SK-N-SH (cell line): ENCODE measurements around the gene ARGLU1. TPM values are rescaled to one million over a fixed set of nuclear protein-coding genes. Genes with fewer than 3 reads are reported as not detected.

Source experiments
- CTCF ChIA-PET: fragments of 300-600, 350-600 bp; formaldehyde crosslinking; extraction: SDS; loops from one replicate; lab custom pipeline; 2021; lab: Yijun Ruan, JAX
- POLR2A ChIA-PET: fragments of 350-600 bp; sonication (Branson Sonifier 250); formaldehyde crosslinking; extraction: SDS; loops from one replicate; lab custom pipeline; 2020; ENCODE audit warnings: antibody characterized with exemption, inconsistent platforms; lab: Yijun Ruan, JAX
- DNase-seq: peaks from one replicate; pipeline ENCODE4 v3.0.0; 2012
- H2AFZ ChIP-seq: fragments of 200-600 bp; sonication (generic); 2 replicates; pipeline ENCODE4 v1.8.1; 2016; ENCODE audit warnings: antibody characterized with exemption, mild to moderate bottlenecking, low read depth
- H3F3A ChIP-seq: fragments of 200-600 bp; sonication (generic); replicated peaks from 2 replicates; pipeline ENCODE3; 2016; ENCODE audit warnings: antibody characterized with exemption, mild to moderate bottlenecking; ENCODE audit not compliant: insufficient read depth
- H3K27ac ChIP-seq, 2 experiments: fragments of 200-500 bp in 1 of 2; fragments of 200-600 bp in 1 of 2; sonication (Bioruptor generic) in 1 of 2; sonication (generic), shearing (Covaris generic) in 1 of 2; 2 replicates each; pipeline versions ENCODE4 v1.5.1 to v1.6.1; 2014 to 2016; ENCODE audit warnings: low read depth in 2 of 2, inconsistent platforms in 1 of 2, low read length in 1 of 2, mild to moderate bottlenecking in 1 of 2, mixed read lengths in 1 of 2
- H3K27me3 ChIP-seq: fragments of 200-600 bp; sonication (generic), shearing (Covaris generic); 2 replicates; pipeline ENCODE4 v1.6.1; 2016; ENCODE audit warnings: mixed run types; ENCODE audit not compliant: insufficient read depth
- H3K36me3 ChIP-seq, 2 experiments: fragments of 200-500 bp in 1 of 2; fragments of 200-600 bp in 1 of 2; sonication (Bioruptor generic) in 1 of 2; sonication (generic) in 1 of 2; replicated peaks in 1 of 2; 2 replicates each; pipeline versions ENCODE3 to v1.5.1; 2014 to 2016; ENCODE audit warnings: low read length in 1 of 2, mild to moderate bottlenecking in 1 of 2; ENCODE audit not compliant: insufficient read depth in 2 of 2, control insufficient read depth in 1 of 2
- H3K4me1 ChIP-seq, 2 experiments: fragments of 200-500 bp in 1 of 2; fragments of 200-600 bp in 1 of 2; sonication (Bioruptor generic) in 1 of 2; sonication (generic), shearing (Covaris generic) in 1 of 2; 2 replicates each; pipeline versions ENCODE4 v1.5.1 to v1.6.1; 2014 to 2016; ENCODE audit warnings: low read depth in 1 of 2, low read length in 1 of 2, mixed run types in 1 of 2; ENCODE audit not compliant: insufficient read depth in 2 of 2, control insufficient read depth in 1 of 2
- H3K4me2 ChIP-seq: fragments of 200-600 bp; sonication (generic), shearing (Covaris generic); 2 replicates; pipeline ENCODE4 v1.6.1; 2017; ENCODE audit warnings: mixed run types
- H3K4me3 ChIP-seq, 2 experiments: fragments of 200-500 bp in 1 of 2; fragments of 200-600 bp in 1 of 2; sonication (Bioruptor generic) in 1 of 2; sonication (generic), shearing (Covaris generic) in 1 of 2; 2 replicates each; pipeline versions ENCODE4 v1.5.1 to v1.8.1; 2014 to 2016; ENCODE audit warnings: low read depth in 2 of 2, inconsistent platforms in 1 of 2, low read length in 1 of 2, mild to moderate bottlenecking in 1 of 2, mixed read lengths in 1 of 2, moderate library complexity in 1 of 2
- H3K79me2 ChIP-seq: fragments of 200-600 bp; sonication (generic); 2 replicates; pipeline ENCODE4 v1.8.1; 2017; ENCODE audit warnings: mild to moderate bottlenecking; ENCODE audit not compliant: insufficient read depth
- H3K9ac ChIP-seq: fragments of 200-600 bp; sonication (generic); 2 replicates; pipeline ENCODE4 v1.6.1; 2017; ENCODE audit warnings: mixed run types
- H3K9me2 ChIP-seq: fragments of 200-600 bp; sonication (generic); 2 replicates; pipeline ENCODE4 v1.6.1; 2017; ENCODE audit warnings: mixed run types
- H3K9me3 ChIP-seq: fragments of 200-600 bp; sonication (generic); 2 replicates; pipeline ENCODE4 v1.6.1; 2017; ENCODE audit warnings: mixed run types, mild to moderate bottlenecking, moderate library complexity
- H4K20me1 ChIP-seq: fragments of 200-600 bp; sonication (generic); 2 replicates; pipeline ENCODE4 v1.6.1; 2017; ENCODE audit warnings: mild to moderate bottlenecking, mixed run types; ENCODE audit not compliant: insufficient read depth
- CHD2 ChIP-seq: fragments of 150-350 bp; IDR thresholded peaks from 2 replicates; pipeline ENCODE4 v1.6.1; 2018; ENCODE audit warnings: low read length; ENCODE audit not compliant: partially characterized antibody
- CTCF ChIP-seq: fragments of 200-600 bp; sonication (generic); IDR thresholded peaks from 2 replicates; pipeline ENCODE4 v1.6.1; 2017; ENCODE audit warnings: antibody characterized with exemption, mild to moderate bottlenecking, moderate library complexity
- ELF1 ChIP-seq: IDR thresholded peaks from 2 replicates; pipeline ENCODE4 v1.4.0; 2012
- EP300 ChIP-seq, 2 experiments: IDR thresholded peaks; 2 replicates each; pipeline versions ENCODE4 v1.4.0 to v1.6.1; 2012; ENCODE audit warnings: borderline replicate concordance in 1 of 2, low read depth in 1 of 2, low read length in 1 of 2
- FOXM1 ChIP-seq: IDR thresholded peaks from 2 replicates; pipeline ENCODE4 v1.4.0; 2012; ENCODE audit warnings: low read depth, mild to moderate bottlenecking
- IRF3 ChIP-seq: fragments of 150-350 bp; IDR thresholded peaks from 2 replicates; pipeline ENCODE4 v1.6.1; 2016; ENCODE audit warnings: mild to moderate bottlenecking, low read depth, low read length
- JUND ChIP-seq: IDR thresholded peaks from 2 replicates; pipeline ENCODE4 v1.4.0; 2012
- MEF2A ChIP-seq: IDR thresholded peaks from 2 replicates; pipeline ENCODE4 v1.4.0; 2012; ENCODE audit warnings: low read depth, borderline replicate concordance
- NFIC ChIP-seq: IDR thresholded peaks from 2 replicates; pipeline ENCODE4 v1.4.0; 2012; ENCODE audit warnings: borderline replicate concordance
- NRF1 ChIP-seq: IDR thresholded peaks from 2 replicates; pipeline ENCODE4 v1.6.1; 2012; ENCODE audit warnings: low read depth, mild to moderate bottlenecking, low read length
- PBX3 ChIP-seq: IDR thresholded peaks from 2 replicates; pipeline ENCODE4; 2012
- REST ChIP-seq: IDR thresholded peaks from 2 replicates; pipeline ENCODE4 v1.6.1; 2012; ENCODE audit warnings: mild to moderate bottlenecking, low read depth, low read length, moderate library complexity
- SIN3A ChIP-seq: IDR thresholded peaks from 2 replicates; pipeline ENCODE4 v1.6.1; 2012; ENCODE audit warnings: low read depth, mild to moderate bottlenecking, low read length, moderate library complexity, borderline replicate concordance
- TAF1 ChIP-seq: IDR thresholded peaks from 2 replicates; pipeline ENCODE4 v1.6.1; 2012; ENCODE audit warnings: low read depth, mild to moderate bottlenecking, low read length, moderate library complexity, borderline replicate concordance
- YY1 ChIP-seq: IDR thresholded peaks from 2 replicates; pipeline ENCODE4 v1.4.0; 2012; ENCODE audit warnings: low read depth, mild to moderate bottlenecking
- ZBTB33 ChIP-seq: IDR thresholded peaks from 2 replicates; pipeline ENCODE4 v1.4.0; 2012; ENCODE audit warnings: low read depth, borderline replicate concordance
- WGBS: methylation state at CpG from one replicate; pipeline ENCODE4 v1.1.6; 2017; ENCODE audit warnings: low lambda C conversion rate; 5-methylcytosine and 5-hydroxymethylcytosine counted together
- polyA plus RNA-seq, 3 experiments: library from polyadenylated mRNA; depleted of rRNA; stranded (reverse); fragments of >200 nt; gene quantifications; 2 replicates each; pipeline ENCODE4 v1.2.3, GENCODE V29; 2012
- TF ChIP-seq, protein P1 (sequence below): IDR thresholded peaks from 2 replicates; pipeline ENCODE4 v1.4.0; 2012; ENCODE audit warnings: low read depth

Gene ARGLU1
- polyA plus RNA-seq, 1 of the 3 experiments (the other 2 are of a cell fraction) = 101 TPM

- H3K79me2 ChIP-seq = no peaks in the 10 kb centered on the region
- ChIA-PET CTCF (interaction anchor here (1.0 kb wide), 1 partner anchor 503 kb away, joined by 3 read pairs; no protein-coding TSS in a partner anchor), POLR2A (no interaction called here)
- no peaks in the 10 kb centered on the region for H3K9me3 ChIP-seq
- H3F3A ChIP-seq = peaks cover 18% of the 10 kb centered on the region
- H3K4me1 ChIP-seq = peaks cover 18 to 25% of the 10 kb centered on the region in 2 experiments
- peak overlapping the region in 1 of 2 experiments; percentile 48; a peak in 2 of 4 replicates for H3K27ac ChIP-seq
- no peaks in the 10 kb centered on the region for H3K36me3 ChIP-seq
- TF ChIP-seq EP300 (IDR thresholded peaks at IDR 0.05; ENCODE audit: borderline replicate concordance in 1 of 2, low read depth in 1 of 2, low read length in 1 of 2) = no peak
- no peak overlapping the region for H2AFZ ChIP-seq
- no peaks in the 10 kb centered on the region for H3K9me2 ChIP-seq
- H3K4me3 ChIP-seq = no peak overlapping the region
- H4K20me1 ChIP-seq = no peaks in the 10 kb centered on the region
- no peak overlapping the region for H3K9ac ChIP-seq
- no peak overlapping the region for H3K4me2 ChIP-seq
- H3K27me3 ChIP-seq = no peaks in the 10 kb centered on the region
- no peak for DNase-seq
- 86% methylated on average over 6 of the region's 6 CpGs for WGBS
These were observed 67.5 kb downstream of the ARGLU1 start for GRCh38 chr13:106500445-106500844.

DNA sequence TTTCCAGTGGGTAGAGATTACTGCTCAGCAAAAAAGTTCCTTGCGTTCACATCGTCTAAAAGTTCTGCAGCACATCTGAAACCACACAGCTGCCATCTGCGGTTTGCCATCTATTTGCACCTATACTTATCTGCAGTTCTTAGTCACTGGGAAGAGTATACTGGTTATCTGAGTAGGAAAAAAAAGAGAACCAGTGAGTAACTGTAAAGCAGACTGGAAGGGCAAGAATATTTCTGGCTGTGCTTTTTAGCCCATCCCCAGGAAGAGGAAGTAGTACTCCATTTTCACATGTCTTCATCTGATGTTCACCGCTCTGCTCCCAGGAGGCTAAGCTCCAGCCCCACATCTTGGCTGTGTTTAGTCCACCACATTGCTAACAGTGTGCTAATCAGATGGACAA lies 68.0 kb downstream of the ARGLU1 start:
- H3F3A ChIP-seq = peaks cover 18% of the 10 kb centered on the region
- no peak overlapping the region for H3K4me3 ChIP-seq
- H3K79me2 ChIP-seq = no peaks in the 10 kb centered on the region
- POLR2A ChIA-PET = no interaction called here
- no peaks in the 10 kb centered on the region for H3K9me2 ChIP-seq
- H3K36me3 ChIP-seq = peaks cover 0 to under 1% of the 10 kb centered on the region in 2 experiments
- H3K9me3 ChIP-seq = no peaks in the 10 kb centered on the region
- peaks cover 18 to 25% of the 10 kb centered on the region in 2 experiments for H3K4me1 ChIP-seq
- H3K9ac ChIP-seq = no peak overlapping the region; the same call in 1 of the 2 replicates
- DNase-seq = no peak
- peak overlapping the region; percentile 45 for H3K4me2 ChIP-seq
- WGBS = 77% methylated on average over 4 of the region's 4 CpGs
- no peaks in the 10 kb centered on the region for H3K27me3 ChIP-seq
- no peak overlapping the region for H2AFZ ChIP-seq
- peak overlapping the region in 1 of 2 experiments; percentile 48; a peak in 3 of 4 replicates for H3K27ac ChIP-seq
- CTCF ChIA-PET = interaction anchor here (0.7 to 1.0 kb wide), 2 partner anchors 502 to 924 kb away, joined by 3 read pairs; no protein-coding TSS in a partner anchor
- H4K20me1 ChIP-seq = no peaks in the 10 kb centered on the region
- TF ChIP-seq ELF1 = no peak
- TF ChIP-seq, protein P1, sequence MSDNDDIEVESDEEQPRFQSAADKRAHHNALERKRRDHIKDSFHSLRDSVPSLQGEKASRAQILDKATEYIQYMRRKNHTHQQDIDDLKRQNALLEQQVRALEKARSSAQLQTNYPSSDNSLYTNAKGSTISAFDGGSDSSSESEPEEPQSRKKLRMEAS = no peak
- TF ChIP-seq EP300 (IDR thresholded peaks at IDR 0.05; ENCODE audit: borderline replicate concordance in 1 of 2, low read depth in 1 of 2, low read length in 1 of 2) = no peak
- TF ChIP-seq MEF2A = no peak
- TF ChIP-seq CTCF = no peak
- no peak for TF ChIP-seq JUND
- TF ChIP-seq FOXM1 = no peak
- TF ChIP-seq SIN3A = no peak
- TF ChIP-seq ZBTB33 = no peak
- no peak for TF ChIP-seq REST
- no peak for TF ChIP-seq NRF1
- no peak for TF ChIP-seq YY1
- TF ChIP-seq IRF3 = no peak
- no peak for TF ChIP-seq PBX3
- TF ChIP-seq CHD2 = no peak
- no peak for TF ChIP-seq NFIC
- TF ChIP-seq TAF1 = no peak
